ENCODE measurements around the gene ZNF488.

Gene ZNF488

DNA sequence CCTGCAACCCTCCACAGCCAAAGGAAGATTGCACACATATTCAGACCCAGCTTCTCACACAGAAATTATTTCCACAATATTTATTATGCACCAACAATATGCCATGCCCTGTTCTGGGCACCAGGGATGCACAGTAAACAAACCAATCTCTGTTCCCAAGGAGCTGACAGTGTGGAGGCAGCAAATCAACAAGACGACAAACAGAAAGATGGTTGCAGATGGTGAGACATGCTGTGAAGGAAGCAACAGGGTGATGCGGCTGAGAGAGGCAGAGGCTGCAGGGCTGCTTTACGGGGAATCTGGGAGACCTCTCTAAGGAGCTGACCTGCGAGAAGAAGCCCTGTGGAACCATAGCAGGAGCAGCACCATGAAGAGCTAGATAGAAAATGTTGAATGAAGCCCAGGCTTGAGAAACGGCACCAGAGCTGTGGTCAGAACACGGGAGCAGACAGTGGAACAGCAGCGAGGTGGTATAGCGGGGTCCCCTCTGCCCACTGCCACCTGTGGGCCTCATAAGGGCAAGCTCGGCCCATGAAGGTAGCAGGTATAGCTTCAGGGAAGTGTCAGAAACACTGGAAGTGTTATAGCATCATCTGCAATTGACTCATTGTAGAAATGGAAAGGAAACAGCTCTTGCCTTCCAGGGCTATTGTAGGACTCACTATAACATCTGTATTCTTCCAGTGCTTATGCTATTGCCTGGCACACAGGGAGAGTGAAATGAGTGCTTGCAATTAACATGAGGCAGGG lies 18.5 kb downstream of the ZNF488 start:
- DNase-seq = no peak

DNA sequence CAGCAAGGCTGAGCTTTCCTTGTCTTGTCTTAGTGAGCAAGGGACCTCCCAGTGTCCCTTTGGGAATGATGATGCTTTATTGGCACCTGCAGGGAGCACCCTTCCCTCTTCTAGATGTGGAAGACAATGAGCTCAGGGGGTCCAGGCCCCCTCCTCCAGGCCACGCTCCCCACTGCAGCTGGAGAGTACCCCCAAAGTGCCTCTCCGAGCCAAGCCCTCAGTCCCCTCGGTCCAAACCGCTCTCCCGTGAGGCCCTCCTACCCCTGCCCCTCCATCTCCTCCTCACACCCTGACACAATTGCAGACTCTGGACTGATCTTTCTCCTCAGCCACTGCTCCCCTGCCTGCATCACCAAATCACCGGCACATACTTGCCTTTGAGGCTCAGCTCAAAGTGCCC lies 19.2 kb downstream of the ZNF488 start:
- DNase-seq = no peak

DNA sequence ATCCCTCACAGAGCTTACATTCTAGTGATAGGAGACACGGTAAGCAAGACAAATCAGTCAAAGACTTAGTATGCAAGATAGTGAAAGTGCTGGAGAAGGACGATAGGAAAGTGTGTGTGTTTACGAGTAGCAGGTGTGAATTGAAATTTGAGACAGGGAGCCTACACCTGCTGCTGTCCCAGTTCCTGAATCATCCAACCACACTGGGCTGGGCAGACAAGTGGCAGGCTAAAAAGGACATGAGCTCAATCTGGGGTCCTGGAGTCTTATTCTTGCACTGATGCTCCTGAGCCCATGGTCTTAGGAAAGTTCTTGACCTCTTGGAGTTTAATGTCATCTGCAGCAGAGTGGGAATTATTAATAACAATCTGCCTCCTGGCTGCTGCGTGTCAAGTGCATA lies 19.7 kb downstream of the ZNF488 start:
- DNase-seq = no peak

DNA sequence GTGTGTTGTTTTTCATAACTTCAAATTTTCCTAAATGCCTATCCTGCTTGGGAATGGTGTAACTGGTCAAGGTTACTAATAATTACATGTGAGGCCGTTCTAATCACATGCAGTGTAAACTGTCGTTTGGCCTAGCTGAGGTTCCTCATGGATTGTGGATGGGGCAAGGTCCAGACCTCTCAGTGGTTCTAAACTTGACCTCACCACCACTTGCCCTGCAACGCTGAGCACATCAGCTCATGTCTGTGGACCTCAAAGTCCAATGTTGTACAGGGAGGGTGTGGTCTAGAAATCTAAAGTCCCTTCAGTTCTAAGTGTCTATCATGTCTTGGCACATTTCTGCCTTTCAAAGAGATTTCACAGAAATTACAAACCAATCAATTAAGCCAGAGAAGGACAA lies 20.3 kb downstream of the ZNF488 start:
- no peak for DNase-seq

DNA sequence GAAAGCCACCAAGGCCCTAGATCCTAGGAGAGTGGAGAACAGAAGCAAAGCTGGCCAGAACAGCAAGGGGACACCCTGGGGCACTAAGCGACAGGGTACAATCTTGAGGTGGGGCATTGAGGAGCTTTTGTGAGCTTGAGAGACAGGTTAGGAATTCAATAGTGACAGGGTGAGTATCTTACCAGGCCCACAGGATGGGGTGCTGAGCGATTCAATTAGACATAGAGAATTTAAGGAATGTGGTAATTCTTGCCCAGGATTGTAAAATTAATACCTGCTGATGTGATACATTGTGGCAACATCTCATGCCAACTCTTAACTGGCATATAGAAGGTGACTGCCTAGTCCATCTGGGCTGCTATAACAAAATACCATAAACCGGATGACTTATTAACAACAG lies 21.9 kb downstream of the ZNF488 start:
- DNase-seq = no peak

DNA sequence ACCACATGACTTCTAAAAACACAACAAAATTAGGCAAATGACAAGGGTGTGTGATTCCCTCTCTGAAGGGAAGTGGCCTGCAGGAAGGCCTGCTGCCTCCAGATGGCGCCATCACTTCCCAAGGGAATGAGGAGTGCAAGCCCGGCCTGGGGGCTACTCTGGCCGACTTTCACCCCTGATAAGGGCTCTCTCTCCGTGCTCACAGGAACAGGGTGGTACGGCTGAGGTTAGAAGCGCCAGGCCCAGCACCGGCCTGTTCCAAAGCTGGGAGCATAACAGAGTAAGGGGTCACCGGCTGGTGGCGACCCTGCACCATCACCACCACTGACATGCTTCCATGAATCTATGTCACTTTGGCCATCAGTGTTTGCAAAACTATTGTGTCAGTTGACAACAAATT lies 22.8 kb downstream of the ZNF488 start:
- peak; percentile 65 for DNase-seq

DNA sequence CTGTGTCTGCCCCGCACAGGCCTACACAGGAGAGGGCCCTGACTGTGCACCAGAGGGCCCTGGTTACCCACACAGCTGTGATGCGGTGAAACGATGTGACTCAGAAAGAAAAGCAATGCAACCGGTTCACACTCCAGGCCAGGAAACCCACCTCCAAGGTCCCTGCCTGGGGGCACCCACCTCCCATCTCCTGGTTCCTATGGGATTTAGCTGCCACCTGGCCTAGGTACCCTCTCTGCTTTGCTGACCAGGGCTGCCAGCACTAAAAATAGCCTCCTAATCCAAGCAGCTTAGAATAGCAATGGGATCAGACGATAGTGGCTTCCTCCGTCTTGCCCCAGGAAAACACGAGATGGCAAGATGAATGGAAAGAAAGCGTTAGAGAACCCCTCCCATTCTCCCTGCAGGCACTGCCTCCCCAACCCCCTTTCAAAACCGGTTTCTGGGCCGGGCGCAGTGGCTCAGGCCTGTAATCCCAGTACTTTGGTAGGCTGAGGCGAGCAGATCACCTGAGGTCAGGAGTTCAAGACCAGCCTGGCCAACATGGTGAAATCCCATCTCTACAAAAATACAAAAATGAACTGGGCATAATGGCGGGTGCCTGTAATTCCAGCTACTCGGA lies 23.6 kb downstream of the ZNF488 start:
- peak; percentile 90 for DNase-seq

DNA sequence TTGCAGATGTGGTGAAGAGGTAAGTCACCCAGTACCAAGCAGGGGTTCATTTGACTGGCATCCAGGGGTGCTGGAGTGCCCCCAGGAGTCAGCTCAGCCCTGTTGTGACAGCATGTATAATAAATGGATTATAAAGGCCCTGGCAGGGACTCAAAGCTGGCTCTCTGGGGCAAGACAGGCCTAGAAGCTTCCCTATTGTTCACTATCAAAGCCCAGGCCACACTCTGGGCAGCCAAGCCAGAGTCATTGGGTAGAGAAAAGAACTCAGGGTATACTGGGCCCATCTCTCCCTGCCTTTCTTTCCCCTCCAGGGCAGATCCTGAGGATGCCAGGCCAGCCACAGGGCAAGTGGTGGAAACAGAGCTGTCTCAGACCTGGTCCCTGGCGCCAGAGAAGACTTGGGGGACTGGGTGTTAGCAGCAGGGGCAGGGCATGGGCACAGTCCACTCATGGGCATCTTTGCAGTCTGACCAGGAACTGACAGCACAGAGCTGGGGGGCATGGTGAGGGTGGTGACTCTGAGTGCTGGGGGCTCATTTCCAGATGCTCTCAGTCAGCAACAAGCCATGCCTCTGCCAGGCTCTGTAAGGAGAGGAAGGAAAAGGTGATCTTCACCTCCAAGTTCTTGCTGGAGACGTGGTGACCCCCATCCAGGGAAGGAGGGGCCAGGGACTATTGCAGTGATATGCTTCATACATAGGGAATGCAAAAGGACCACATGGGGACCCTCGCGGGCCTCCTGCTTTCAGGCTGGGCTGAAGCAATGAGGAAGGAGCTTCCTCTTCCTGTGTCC lies 24.3 kb downstream of the ZNF488 start:
- DNase-seq = no peak

DNA sequence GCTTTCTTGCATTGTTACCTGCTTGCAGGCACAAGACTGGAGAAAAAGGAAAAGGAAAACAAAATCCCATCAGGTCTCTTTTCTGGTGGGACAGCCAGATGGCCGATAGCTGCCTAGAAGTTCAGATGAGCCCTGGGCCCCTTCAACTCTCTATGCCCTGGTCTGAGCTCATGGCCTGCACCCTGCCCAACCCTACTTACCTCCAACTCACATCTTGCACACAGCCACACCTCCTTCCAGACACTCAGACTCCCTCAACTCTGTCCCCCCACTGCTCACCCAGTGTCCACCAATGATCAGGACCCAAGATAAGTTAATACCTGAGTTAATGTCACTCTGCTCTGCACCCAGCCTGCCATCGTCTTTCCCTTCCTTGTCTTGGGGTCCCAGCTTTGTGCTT lies 25.0 kb downstream of the ZNF488 start:
- DNase-seq = no peak

DNA sequence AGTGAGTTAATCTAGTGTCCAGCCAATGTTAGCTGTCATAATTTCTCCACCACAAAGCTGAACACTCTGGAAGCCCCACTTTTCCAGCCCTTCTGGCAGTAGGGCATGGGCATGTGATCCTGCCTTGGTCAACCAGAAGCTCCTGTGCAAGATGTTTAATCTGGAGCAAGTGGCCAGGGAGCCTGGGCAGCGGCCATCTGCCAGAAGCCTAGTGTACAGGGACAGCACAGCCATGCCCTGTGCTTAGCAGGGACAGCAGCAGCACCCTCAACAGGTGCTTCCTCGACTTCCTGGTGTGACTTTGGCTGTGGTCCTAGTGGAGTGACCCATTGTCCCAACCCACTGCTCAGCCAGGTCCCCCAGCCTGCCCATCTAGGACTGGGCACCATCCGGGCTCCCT lies 25.6 kb downstream of the ZNF488 start:
- no peak for DNase-seq

DNA sequence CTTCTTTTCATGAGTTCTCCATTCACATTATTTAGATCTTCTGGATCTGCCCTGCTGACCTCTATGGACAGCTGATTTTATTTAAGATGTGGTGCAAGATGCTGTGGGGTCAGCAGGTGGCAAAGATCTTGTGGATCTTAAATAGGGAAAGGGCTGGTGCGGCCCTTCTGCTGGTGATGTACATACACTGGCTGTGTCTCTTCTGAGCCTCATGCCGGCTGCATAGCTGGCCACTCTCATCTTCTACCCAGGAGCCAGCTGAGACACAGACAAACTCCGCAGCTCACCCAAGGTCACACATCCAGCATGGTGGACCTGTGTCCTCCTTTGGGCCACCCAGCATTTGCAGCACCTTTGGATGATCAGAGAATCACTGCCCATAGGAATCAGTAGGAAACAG lies 26.2 kb downstream of the ZNF488 start:
- no peak for DNase-seq

DNA sequence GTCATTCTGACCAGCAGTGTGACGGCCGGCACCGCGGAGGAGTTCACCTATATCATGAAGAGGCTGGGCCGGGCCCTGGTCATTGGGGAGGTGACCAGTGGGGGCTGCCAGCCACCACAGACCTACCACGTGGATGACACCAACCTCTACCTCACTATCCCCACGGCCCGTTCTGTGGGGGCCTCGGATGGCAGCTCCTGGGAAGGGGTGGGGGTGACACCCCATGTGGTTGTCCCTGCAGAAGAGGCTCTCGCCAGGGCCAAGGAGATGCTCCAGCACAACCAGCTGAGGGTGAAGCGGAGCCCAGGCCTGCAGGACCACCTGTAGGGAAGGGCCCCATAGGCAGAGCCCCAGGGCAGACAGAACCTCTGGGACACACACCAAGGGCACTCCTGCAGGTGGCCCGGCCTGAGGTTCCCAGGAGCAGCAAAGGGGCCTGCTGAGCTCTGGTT lies 26.9 kb downstream of the ZNF488 start:
- no peak for DNase-seq

DNA sequence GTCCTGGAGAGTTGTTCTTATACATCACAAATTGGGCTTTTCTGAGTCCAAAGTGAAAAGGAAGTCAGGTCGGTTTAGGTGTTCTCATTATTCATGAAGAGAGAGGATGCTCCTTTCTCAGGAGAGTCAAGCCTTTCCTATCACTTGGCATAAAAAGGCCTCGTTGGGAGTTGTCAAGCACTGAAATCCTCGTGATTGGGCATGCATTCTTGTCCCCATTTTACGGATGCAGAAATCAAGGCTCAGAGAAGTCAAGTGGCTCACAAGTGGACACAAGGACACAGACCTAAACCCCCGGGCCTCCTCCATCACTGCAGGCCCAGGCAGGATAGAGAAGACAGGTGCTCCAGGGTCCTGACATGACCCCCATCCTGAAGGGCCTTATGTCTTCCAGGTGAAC lies 27.4 kb downstream of the ZNF488 start:
- DNase-seq = no peak

DNA sequence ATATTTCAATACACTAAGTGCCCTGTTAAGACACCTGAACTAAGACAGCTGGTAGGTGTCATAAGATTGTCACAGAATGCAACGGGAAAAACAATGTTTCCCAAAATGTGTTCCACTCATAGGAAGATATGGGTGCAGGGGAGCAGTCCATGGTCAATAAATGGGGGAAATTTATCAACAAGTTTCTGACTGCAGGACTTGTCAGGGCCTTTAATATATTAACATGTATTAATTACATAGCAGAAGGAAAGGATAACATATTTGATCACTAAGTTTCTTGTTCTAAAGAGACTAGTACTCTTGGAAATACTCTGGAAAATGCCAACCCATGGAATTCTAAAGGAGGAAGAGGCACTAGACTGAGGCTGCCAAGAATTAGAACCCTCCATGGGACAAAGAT lies 29.2 kb downstream of the ZNF488 start:
- DNase-seq = no peak

DNA sequence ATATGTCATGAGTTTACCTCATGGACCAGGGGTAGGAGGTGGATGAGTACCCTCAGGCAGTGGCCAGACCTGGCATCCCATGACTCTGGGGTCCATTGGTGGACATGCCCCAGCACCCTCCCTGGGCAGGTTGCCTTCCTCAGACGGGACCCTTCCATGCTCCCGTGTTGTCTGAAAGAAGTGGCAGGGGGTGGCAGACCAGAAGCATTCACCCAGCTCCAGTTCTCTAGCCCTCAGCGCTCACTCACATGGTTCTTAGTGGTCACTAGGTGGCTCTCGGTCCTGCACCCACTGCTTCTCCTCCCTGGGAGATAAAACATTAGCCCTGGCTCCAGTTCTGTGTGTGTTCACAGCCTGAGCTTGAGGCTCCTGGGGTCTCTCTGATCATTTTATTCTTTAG lies 29.9 kb downstream of the ZNF488 start:
- peak; percentile 9 for DNase-seq

DNA sequence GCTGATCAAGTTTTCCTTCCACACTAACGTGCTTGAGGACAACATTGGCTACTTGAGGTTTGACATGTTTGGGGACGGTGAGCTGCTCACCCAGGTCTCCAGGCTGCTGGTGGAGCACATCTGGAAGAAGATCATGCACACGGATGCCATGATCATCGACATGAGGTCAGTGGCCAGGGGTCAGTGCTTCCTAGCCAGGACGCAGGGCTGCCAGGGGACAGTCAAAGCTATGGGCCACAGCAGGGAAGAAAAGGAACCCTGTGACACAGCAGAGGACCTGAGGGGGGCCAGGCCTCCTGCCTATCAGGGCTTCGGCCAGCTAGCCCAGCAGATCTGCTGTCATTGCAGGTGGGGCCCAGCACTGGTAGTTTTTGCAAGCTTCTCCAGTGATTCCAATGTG lies 30.7 kb downstream of the ZNF488 start:
- no peak for DNase-seq

DNA sequence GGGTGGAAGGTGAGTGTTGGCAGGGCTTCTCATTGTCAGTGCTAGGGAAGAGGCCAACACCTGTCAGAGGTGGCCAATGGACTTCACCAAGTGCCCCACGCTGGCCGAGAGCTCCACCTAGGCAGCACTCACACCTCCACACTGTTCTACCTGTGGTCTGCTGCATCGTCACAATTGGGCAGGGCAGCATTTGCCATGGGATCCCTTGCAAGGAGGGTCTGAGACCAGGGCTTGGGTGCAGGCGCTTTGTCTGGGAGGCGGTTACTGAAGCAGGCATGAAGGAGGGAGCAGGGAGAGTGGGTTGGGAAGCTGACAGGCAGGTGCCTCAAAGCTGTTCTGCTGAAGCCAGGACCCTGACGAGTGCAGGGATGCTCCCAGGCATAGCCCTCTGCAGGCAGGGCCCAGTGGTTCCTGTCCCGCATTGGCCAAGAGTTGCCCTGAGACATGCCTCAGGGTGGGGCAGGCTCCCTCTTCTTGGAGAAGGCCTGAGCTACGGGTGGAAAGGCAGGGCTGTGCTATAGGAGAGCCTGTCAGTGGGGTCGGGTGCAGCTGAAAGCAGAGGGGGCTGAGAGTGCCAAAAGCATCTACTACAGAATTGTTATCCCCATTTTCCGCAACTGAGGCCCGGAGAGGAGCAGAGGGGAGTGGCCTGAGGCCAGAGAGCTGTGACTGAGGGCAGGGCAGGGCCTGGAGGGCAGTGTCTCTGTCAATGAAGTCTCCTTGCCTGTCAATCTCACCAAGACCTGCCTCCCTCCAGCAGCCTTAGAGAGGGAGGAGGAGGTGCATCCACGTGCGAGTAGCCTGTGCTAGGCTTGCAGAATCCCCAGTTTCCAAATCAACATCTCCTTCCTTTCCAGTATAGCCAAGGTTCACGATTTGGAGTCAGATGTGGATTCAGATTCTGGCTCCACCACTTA lies 31.9 kb downstream of the ZNF488 start:
- DNase-seq = peak; percentile 15

DNA sequence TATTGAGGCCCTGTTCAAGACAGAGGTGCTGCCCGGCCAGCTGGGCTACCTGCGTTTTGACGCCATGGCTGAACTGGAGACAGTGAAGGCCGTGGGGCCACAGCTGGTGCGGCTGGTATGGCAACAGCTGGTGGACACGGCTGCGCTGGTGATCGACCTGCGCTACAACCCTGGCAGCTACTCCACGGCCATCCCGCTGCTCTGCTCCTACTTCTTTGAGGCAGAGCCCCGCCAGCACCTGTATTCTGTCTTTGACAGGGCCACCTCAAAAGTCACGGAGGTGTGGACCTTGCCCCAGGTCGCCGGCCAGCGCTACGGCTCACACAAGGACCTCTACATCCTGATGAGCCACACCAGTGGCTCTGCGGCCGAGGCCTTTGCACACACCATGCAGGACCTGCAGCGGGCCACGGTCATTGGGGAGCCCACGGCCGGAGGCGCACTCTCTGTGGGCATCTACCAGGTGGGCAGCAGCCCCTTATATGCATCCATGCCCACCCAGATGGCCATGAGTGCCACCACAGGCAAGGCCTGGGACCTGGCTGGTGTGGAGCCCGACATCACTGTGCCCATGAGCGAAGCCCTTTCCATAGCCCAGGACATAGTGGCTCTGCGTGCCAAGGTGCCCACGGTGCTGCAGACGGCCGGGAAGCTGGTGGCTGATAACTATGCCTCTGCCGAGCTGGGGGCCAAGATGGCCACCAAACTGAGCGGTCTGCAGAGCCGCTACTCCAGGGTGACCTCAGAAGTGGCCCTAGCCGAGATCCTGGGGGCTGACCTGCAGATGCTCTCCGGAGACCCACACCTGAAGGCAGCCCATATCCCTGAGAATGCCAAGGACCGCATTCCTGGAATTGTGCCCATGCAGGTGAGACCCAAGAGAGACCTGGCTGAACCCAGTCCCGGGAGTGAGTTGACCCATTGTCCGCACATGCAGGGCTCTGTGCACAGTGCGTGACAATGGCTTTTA lies 33.1 kb downstream of the ZNF488 start:
- DNase-seq = no peak

DNA sequence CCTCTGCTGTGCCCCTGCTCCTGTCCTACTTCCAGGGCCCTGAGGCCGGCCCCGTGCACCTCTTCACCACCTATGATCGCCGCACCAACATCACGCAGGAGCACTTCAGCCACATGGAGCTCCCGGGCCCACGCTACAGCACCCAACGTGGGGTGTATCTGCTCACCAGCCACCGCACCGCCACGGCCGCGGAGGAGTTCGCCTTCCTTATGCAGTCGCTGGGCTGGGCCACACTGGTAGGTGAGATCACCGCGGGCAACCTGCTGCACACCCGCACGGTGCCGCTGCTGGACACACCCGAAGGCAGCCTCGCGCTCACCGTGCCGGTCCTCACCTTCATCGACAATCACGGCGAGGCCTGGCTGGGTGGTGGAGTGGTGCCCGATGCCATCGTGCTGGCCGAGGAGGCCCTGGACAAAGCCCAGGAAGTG lies 34.1 kb downstream of the ZNF488 start:
- DNase-seq = no peak

DNA sequence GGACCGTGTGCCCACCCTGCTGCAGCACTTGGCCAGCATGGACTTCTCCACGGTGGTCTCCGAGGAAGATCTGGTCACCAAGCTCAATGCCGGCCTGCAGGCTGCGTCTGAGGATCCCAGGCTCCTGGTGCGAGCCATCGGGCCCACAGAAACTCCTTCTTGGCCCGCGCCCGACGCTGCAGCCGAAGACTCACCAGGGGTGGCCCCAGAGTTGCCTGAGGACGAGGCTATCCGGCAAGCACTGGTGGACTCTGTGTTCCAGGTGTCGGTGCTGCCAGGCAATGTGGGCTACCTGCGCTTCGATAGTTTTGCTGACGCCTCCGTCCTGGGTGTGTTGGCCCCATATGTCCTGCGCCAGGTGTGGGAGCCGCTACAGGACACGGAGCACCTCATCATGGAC lies 34.6 kb downstream of the ZNF488 start:
- no peak for DNase-seq

DNA sequence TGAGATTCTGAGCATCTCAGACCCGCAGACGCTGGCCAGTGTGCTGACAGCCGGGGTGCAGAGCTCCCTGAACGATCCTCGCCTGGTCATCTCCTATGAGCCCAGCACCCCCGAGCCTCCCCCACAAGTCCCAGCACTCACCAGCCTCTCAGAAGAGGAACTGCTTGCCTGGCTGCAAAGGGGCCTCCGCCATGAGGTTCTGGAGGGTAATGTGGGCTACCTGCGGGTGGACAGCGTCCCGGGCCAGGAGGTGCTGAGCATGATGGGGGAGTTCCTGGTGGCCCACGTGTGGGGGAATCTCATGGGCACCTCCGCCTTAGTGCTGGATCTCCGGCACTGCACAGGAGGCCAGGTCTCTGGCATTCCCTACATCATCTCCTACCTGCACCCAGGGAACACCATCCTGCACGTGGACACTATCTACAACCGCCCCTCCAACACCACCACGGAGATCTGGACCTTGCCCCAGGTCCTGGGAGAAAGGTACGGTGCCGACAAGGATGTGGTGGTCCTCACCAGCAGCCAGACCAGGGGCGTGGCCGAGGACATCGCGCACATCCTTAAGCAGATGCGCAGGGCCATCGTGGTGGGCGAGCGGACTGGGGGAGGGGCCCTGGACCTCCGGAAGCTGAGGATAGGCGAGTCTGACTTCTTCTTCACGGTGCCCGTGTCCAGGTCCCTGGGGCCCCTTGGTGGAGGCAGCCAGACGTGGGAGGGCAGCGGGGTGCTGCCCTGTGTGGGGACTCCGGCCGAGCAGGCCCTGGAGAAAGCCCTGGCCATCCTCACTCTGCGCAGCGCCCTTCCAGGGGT lies 35.2 kb downstream of the ZNF488 start:
- peak; percentile 19 for DNase-seq

All from NCI-H82 (cell line).